Measurements from ENCODE around the gene CARS2.
"Not testable (repeated sequence)": the region's sequence is repeated elsewhere in the genome, so short reads cannot be mapped to it uniquely, and the experiment has no call there.

CARS2 gene

GRCh38 chr13:110705356-110705825 lies 525 bp downstream of the CARS2 start:
- DNase-seq: no peak

- DNase-seq: no peak
These were observed 3.1 kb downstream of the CARS2 start for GRCh38 chr13:110702591-110703526.

GRCh38 chr13:110702089-110702488 lies 3.8 kb downstream of the CARS2 start:
- no peak for DNase-seq

- DNase-seq: not testable (repeated sequence)
These were observed 4.9 kb downstream of the CARS2 start for GRCh38 chr13:110701061-110701460.

GRCh38 chr13:110700641-110701040 lies 5.3 kb downstream of the CARS2 start:
- no peak for DNase-seq

- DNase-seq: no peak
These were observed 5.7 kb downstream of the CARS2 start for GRCh38 chr13:110700186-110700585.

- DNase-seq: no peak
These were observed 6.5 kb downstream of the CARS2 start for GRCh38 chr13:110699148-110700145.

- DNase-seq: no peak
These were observed 7.2 kb downstream of the CARS2 start for GRCh38 chr13:110698689-110699088.

- no peak for DNase-seq
These were observed 8.1 kb downstream of the CARS2 start for GRCh38 chr13:110697842-110698241.

DNA sequence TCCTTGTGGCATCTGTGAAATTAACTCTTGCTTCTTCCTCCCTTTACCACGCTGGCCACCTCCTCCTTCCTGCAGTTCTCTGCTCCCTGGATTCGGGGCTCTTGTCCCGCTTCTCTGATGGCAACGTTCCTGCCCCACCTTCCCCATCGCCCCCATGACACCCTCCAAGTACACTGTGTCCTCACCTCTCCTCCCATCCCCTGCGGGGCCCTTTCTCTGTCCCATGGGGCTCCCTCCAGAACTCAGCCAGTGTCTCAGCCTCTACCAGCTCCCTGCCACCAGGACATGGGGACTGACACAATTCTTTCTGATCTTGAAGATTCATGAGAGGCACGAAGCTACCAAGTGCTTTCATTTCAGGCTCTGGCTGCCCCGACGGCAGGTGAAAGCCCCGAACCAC lies 9.1 kb downstream of the CARS2 start:
- no peak for DNase-seq

GRCh38 chr13:110695774-110696173 lies 10.1 kb downstream of the CARS2 start:
- not testable (repeated sequence) for DNase-seq

DNA sequence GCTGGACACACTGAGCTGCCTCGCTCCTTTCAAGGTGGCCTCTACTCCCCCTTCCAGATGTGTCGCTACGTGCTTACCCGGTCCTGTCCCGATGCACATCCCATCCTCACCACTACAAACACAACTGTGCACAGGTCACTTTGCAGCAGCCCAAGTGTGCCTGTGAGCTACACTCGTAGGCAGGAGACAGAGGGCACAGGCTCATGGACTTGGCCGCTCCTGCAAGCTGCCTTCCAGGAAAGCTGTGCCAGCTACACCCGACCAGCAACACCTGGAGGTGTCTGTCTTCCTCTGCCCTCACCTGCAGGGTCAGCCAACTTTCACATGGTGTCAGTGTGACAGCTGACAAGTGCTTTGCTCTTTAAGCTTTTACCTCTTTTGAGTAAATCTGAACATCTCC lies 15.4 kb downstream of the CARS2 start:
- DNase-seq: no peak

- DNase-seq: no peak
These were observed 16.2 kb downstream of the CARS2 start for GRCh38 chr13:110689711-110690110.

- DNase-seq: no peak
These were observed 16.9 kb downstream of the CARS2 start for GRCh38 chr13:110689041-110689440.

GRCh38 chr13:110687736-110688135 lies 18.2 kb downstream of the CARS2 start:
- DNase-seq: no peak

DNA sequence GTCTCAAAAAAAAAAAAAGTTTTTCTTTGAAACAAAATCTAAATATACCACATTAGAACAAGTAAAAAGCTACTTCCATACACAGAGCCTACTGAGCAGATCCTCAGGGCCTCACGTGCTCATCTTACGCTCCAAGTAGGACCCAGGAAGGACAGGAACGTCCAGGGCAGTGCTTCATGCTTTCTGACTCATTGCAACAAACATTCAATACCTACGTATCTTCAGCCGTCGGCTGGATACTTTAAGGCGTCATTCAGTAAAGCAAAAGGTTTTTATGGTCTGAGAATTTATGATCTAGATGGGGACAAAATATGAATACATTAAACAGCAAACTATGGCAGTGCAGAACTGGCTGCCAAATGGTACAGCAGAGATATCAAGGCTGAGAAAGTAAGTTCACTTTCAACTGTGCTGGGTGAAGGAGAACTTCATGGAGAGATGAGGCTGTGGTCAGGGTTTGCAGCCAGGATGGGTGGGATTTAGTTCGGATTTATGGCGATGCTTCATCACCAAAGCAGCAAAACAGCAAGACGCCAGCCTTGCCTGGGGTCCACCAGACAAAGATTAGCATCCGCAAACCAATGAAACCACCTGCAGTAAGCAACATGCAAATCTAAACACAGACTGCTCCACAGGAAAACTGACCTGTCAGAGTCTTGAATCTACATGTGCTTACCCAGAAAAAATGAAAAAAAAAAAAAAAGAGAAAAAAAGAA lies 20.5 kb downstream of the CARS2 start:
- DNase-seq: no peak

- DNase-seq: no peak
These were observed 21.4 kb downstream of the CARS2 start for GRCh38 chr13:110684388-110685056.

DNA sequence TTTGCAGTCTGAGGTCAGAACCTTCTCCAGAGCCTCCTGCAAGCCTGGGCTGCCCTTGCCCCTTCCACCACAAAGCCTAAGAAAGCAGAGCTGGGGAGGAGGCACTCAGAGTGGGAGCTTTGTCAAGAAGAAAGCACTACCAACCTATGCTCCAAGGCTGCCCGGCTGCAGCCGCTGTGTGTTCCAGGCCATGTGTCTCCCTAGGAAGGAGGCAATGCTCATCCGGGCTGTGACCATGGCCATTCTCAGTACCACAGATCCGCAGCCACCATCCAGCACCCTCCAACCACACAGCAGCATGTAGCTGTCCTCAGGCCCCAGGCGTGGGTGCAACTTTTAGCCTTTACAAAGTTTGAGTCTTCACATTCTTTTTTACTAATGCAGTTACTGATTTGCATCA lies 22.0 kb downstream of the CARS2 start:
- DNase-seq: no peak

GRCh38 chr13:110683203-110683883 lies 22.6 kb downstream of the CARS2 start:
- DNase-seq: no peak

DNA sequence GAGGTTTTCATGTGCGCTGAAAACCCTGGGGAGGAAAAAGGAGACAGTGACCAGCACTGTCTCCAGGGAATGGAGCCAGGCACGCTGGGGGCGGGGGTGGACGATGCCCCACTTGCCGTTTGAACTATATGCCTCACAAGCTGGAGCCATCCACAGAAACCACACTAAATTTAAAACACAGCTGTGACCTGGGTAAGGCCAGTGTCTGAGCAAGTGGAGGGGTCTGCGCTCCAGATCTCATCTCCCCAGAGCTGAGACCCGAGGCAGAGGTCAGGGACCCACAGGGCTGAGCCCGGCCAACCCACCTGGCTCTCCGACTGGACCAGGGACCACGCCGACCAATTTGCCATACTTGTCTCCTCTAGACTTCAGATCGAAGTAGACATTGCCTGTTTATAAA lies 23.2 kb downstream of the CARS2 start:
- DNase-seq: no peak

- DNase-seq: no peak
These were observed 23.9 kb downstream of the CARS2 start for GRCh38 chr13:110681868-110682550.
